Activated T-helper 1 cell treated with anti-CD3 and anti-CD28 coated beads, Interleukin-2, amount 50 U/mL, for 16 hours (primary cell): ENCODE results near the gene CAPZA2.
"Not testable (repeated sequence)": the region's sequence is repeated elsewhere in the genome, so short reads cannot be mapped to it uniquely, and the experiment has no call there.

ENCODE experiments used
- DNase-seq, 2 donors: peaks; one replicate each; pipeline ENCODE4 v3.0.0-alpha.2; 2020; ENCODE audit warnings: low read depth in 1 of 2, low spot score in 1 of 2

CAPZA2 gene

DNA sequence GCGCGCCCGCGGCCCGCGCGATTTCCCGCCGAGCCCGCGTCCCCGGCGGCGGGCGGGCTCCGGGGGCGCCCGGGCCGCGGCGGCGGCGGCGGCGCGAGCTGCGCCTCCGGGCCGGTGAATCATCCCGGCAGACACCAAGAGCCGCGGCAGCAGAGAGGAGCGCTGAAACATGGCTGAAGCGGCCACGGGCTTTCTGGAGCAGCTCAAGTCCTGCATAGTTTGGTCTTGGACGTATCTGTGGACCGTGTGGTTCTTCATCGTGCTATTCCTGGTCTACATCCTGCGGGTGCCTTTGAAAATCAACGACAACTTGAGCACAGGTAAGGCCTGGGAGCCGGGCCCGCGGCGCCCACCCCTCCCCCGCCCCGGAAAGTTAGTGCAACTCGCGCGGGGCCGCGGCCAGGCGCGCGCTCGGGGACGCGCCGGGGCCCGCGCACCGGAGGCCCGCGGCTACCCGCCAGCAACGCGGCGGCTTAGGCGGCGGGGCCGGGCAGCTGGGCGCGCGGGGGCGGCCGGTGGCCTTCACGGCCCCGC lies 91.1 kb downstream of the CAPZA2 start, which contains the start of gene ST7:
Gene ST7 (plus strand): TSS at position 130 of the 534 bp plus-strand sequence. CDS start 40 bp downstream, at position 170.
- DNase-seq = peak; percentile 28 to 50

DNA sequence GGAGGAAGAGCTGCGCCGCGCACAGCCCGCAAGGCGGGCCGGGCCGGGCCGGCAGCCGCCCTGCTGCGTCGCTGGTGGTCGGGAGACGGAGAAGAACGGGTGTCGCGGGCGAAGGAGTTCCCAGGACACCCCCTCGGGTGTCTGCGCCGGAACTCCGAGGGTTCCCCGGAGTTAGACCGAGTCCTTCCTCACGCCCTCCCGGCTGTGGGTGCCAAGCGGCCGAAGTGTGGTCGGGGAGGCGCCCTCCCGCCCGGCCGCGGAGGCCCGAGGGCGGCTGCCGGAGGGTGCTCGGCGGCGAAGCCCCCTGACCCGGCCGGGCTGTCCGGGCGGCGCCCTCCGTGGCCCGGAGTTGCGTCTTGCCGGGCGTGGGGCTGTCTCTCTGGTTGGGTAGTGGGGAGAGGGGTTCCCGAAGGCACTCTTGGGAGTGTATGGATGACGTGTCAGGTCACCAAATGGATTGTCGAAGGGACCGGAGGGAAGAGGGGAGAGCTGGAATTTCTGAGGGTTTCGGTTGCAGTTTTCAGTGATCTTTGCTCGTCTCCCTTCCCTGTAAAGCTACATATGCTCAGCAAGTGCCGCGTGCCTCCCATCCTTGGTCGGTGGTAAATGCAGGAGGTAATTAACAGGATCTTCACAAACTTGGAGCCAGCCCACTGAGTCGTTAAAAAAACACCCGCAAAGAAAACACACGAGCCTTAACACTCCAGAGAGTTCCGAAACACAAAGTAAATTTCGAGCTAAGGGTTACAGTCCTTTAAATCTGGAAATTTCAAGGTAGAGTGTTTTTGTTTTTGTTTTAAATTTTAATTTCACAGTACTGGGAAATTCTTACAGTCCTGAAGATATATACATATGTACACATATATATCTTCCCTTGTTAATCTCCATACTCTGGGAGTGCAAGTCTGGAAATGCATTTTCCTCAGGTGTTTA lies 91.8 kb downstream of the CAPZA2 start:
- DNase-seq = peak in 1 of 2 donors; percentile 30

DNA sequence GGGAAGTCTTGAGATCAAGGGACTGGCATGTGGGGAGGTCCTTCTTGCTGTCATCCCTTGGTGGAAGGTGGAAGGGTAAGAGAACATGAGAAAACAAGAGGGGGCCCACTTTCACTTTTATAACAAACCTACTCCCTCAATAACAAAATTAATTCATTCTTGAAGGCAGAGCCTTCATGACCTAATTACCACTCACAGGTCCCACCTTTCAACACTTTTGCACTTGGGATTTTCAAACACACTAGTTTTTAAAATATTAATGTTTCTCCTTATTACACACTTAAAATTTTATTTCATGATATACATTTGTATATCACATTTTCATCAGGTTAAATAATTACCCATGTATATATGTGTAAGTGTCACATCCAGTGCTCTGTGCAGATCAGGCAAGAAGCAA lies 93.0 kb downstream of the CAPZA2 start:
- DNase-seq = no peak

DNA sequence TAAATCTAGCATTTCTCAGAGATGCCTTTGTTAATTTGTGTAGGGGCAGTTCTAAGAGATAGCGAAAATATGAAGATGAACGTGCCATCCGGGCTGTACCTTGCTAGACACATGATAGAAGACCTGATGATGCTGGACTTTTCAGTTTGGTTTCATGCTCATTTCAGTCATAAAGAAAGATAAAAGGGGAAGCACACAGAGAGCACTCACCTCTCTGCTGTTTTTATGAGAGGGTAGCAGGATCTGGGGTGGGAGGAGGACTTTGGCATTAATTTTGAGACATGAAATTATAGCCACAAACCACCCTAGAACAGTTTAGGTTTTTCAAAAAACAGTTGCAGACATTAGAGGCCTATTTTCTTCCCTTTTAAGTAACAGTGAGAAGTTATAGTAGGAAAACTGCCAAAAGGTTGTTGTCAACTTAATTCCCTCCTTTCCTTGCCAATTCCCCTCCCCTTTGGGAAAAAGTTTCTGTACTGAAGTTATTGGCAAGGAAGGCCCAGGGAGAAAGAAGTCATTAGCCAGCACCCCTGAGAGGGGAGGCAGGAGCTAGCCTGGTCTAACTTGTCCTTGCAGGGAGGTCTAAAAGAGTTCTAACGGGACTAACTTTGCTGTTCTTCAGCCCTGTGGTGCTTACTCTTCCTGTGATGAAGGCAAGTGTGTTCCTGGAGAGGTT lies 93.6 kb downstream of the CAPZA2 start:
- no peak for DNase-seq

GRCh38 chr7:116956477-116956804 lies 94.1 kb downstream of the CAPZA2 start:
- DNase-seq = no peak

- no peak for DNase-seq
Observed at GRCh38 chr7:116957874-116958273, 95.5 kb downstream of the CAPZA2 start.

DNA sequence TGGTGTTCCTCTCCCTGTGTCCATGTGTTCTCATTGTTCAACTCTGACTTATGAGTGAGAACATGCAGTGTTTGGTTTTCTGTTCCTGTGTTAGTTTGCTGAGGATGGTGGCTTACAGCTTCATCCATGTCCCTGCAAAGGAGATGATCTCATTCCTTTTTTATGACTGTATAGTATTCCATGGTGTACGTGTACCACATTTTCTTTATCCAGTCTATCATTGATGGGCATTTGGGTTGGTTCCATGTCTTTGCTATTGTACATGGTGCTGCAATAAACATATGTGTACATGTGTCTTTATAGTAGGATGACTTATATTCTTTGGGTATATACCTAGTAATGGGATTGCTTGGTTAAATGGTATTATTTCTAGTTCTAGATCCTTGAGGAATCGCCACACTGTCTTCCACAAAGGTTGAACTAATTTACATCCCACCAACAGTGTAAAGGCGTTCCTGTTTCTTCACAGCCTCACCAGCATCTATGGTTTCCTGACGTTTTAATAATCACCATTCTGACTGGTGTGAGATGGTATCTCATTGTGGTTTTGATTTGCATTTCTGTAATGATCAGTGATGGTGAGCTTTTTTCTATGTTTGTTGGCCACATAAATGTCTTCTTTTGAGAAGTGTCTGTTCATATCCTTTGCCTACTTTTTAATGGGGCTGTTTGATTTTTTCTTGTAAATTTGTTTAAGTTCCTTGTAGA lies 99.7 kb downstream of the CAPZA2 start:
- not testable (repeated sequence) for DNase-seq

GRCh38 chr7:116963234-116963633 lies 100.8 kb downstream of the CAPZA2 start:
- no peak for DNase-seq

DNA sequence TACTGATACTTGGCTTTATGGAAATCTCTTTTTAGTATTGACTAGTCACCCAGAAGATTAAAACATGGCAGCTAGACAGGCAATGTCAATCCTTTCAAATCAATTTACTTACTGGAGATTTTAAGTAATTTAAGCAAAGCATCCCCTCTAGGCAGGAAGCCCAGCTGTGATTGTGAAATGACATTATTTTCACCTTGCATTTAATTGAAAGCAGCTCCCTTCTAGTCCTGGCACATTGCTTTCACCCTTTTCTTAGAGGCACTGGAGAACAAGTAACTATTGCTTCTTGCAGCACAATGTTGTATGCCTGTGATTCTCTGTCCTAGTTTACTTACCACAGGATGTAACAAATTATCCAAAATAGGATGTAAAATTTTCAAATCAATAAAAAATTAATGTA lies 104.2 kb downstream of the CAPZA2 start:
- no peak for DNase-seq

- no peak for DNase-seq
Observed at GRCh38 chr7:116967254-116967922, 105.0 kb downstream of the CAPZA2 start.

GRCh38 chr7:116967983-116968382 lies 105.6 kb downstream of the CAPZA2 start:
- DNase-seq = no peak

DNA sequence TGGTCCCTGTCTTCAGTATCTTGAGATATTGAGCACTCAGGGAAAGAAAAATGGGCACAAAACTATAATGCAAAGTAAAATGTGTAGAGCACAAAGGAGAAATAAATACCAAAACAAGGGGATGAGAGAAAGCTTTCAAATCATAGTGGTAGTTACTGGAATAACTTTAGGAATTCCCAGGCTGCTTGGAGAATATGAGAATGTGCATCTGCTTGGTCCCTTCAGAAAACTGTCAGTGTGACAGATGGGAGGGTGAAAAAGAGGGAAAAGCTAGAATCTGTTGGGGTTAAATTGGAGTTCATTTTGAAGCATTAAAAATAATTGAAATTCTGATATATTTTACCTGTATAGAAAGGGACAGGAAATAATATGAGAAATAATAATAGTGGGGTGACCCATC lies 106.2 kb downstream of the CAPZA2 start:
- DNase-seq = no peak

GRCh38 chr7:116969371-116969902 lies 107.0 kb downstream of the CAPZA2 start:
- no peak for DNase-seq

GRCh38 chr7:116970238-116970910 lies 108.0 kb downstream of the CAPZA2 start:
- no peak for DNase-seq

GRCh38 chr7:116971153-116971552 lies 108.8 kb downstream of the CAPZA2 start:
- not testable (repeated sequence) for DNase-seq
